HG02763 (cell line): ENCODE data around the gene FAS.
A peak's percentile ranks its signal among the peaks of the same experiment; 100 is the strongest.
"Not testable (repeated sequence)": the region's sequence is repeated elsewhere in the genome, so short reads cannot be mapped to it uniquely, and the experiment has no call there.

ENCODE experiments used
- ATAC-seq: cut with Tn5 transposase; IDR thresholded peaks from one replicate; pipeline ENCODE4 v1.9.1; 2021; ENCODE audit warnings: mild to moderate bottlenecking, moderate library complexity; ENCODE audit not compliant: unreplicated experiment

Gene FAS

GRCh38 chr10:88991899-88992320 lies 1.3 kb downstream of the FAS start:
- ATAC-seq: no peak

GRCh38 chr10:88992921-88993524 lies 2.4 kb downstream of the FAS start:
- ATAC-seq: no peak

DNA sequence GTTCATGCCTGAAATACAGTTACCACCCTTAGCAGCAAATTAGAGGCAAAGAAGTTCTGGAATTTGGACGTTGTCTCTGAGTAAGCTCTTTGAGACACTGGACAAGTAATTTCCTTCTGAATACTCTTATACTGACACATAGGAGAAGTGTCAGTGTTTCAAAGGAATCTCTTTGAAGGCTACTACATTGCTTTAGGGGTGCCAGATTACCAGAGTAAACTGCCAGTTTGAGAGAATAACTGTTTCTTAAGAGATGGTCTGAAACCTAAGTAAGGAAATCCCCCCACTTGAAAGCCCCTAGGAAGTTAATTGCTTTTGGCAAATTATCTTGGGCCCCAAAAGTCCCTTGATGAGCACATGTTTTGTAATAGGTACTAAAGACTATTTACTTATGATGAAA lies 3.4 kb downstream of the FAS start:
- no peak for ATAC-seq

- ATAC-seq: no peak
Observed at GRCh38 chr10:88995156-88995876, 4.7 kb downstream of the FAS start.

- no peak for ATAC-seq
Observed at GRCh38 chr10:88996927-88997326, 6.3 kb downstream of the FAS start.

GRCh38 chr10:88999625-89000024 lies 9.0 kb downstream of the FAS start:
- no peak for ATAC-seq

DNA sequence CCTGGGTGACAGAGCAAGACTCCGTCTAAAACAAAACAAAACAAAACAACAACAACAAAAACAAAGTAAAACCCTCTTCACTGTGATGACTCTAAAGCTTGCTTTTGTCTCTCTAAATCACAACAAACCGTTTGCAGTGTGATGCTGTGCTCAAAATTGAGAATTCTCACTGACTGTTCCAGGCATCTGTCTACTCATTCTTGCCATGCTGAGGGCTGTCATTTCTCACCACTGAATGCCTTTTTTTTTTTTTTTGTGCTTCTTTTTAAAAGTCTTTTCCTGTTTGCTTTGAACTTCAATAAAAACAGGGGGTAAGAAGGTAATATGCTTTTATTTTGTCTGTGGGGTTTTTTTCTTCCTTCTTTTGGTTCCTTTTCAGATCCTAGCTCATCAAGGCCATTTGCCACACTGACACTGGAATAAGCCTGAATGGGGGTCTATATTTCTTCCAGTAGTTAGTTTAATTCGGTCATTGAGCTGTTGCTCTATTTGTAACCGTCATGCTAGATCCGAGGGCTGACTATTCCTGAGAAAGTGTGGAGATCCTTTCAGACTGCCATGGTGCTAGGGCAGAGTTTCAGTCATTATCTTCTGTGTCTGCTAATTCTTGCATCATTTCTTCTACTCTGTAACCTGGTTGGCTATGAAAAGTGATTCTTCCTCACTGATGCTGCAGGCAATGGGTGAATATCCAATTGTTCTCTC lies 10.6 kb downstream of the FAS start:
- no peak for ATAC-seq

DNA sequence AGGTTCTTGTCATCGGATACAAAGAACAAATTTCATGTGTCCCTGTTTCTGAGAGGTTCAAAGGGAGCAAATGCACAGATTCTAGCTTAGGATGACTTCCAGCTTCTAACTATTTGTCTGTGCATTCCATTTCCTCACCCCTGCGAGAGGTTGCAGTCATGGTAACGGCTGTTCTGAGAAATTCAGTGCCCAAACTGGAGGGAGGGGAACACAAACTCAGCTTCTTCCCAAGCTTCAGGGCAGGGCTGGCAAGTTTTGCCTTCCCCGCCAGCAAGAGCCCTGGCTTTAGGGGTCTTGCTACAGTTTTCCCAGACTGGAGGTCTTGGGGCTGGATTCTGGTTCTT lies 11.1 kb downstream of the FAS start:
- ATAC-seq: no peak

- peak; percentile 57 for ATAC-seq
Observed at GRCh38 chr10:89002226-89002978, 11.8 kb downstream of the FAS start.

- ATAC-seq: no peak
Observed at GRCh38 chr10:89003344-89003743, 12.7 kb downstream of the FAS start.

DNA sequence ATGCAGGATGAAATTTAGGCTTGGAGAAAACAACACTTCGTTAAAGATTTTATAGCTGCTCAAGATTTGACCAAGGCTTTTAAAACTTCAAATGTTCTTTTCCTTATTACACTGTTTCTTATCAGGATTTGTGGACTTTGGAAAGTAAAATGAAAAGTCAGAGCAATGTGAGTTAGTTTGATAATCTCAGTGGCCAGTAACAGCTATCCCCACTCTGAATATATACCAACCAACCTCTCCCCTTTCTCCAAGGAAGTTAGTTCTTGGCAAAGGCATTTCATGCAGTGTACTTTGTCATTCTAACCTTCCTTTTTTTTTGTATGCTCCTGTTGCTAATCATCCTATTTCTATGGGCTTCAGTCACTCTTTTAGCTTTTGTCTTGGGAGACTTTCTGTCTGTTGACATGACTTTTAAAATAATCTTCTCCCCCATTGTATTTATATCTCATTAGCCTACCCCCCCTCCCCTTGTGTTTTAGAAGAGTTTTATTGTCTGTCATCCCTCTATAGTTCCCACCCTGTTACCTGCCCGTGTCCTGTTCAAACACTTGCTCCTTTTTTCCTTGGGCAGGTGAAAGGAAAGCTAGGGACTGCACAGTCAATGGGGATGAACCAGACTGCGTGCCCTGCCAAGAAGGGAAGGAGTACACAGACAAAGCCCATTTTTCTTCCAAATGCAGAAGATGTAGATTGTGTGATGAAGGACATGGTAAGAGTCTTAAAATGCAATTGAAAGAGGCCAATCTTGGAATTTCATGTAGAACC lies 16.7 kb downstream of the FAS start:
- no peak for ATAC-seq

- not testable (repeated sequence) for ATAC-seq
Observed at GRCh38 chr10:89018700-89019346, 28.2 kb downstream of the FAS start.

DNA sequence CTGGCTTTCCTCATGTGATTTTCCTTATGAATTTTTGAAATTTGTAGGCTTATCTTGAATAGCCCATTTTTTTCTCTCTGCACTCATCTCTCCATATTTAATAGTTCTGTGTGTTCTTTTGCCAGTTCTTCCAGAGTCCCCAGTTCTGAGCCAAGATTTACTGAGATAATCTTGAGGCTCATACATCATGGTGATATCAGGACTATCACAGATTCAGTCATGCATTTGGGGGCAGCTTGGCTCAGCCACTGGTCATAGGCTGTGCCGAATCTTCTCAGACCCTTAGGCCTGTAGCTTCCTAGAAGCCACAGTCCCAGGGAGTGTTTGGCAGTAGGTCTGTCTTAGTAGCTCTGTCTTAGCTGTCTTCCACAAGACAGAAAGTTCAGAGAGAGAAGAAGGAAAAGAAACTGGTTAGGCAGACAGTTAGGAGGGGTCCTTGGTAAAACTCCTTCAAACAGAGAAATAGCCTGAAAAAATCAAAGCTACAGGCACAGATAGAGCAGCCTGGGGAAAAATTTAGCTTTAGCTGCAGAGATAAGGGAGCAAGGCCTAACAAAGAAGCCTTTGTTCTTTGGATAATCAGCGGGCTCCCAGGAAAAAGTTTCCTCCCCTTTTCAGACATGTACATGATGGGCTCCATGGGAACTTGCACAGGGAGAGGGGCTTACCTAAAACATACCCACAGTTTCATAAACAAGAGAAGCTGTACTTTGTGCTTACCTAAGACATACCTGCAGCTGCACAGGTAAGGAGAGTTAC lies 29.1 kb downstream of the FAS start:
- no peak for ATAC-seq

- not testable (repeated sequence) for ATAC-seq
Observed at GRCh38 chr10:89021526-89021925, 30.9 kb downstream of the FAS start.

GRCh38 chr10:89022734-89023133 lies 32.1 kb downstream of the FAS start:
- ATAC-seq: no peak

GRCh38 chr10:89025453-89025852 lies 34.9 kb downstream of the FAS start:
- no peak for ATAC-seq

GRCh38 chr10:89029181-89029580 lies 38.6 kb downstream of the FAS start:
- ATAC-seq: no peak

DNA sequence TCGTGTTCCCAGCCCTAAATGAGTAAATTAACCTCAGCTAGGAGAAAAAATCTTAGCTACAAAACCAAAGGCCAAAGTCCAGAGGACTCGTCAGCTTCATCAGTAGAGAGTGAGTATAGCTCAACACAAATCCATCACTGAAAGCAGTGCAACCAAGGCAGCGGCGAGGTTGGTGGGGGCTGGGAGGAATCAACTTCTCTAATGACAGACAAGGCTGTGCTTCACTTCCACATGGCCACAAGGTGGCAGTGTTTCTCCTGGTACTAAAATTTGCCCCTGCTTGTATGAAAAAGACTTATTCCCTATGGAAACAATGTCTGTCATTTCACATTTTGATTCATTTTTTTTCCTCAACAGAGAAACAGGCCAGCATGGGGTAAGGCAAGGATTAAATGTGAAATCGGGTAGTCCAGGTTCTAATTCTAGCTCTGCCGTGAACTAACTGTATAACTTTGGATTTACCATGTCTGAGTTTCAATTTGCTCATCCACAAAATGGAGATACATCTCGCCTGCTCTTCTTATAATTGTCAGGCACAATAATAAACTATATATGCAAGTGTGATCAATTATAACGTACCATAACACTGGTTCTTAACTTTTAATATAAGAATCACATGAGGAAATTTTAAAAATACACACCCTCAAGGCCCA lies 39.3 kb downstream of the FAS start:
- no peak for ATAC-seq

- no peak for ATAC-seq
Observed at GRCh38 chr10:89030791-89031190, 40.2 kb downstream of the FAS start.
